GM19467 (cell line): ENCODE measurements around the gene UNCX.
"Not testable (repeated sequence)": the region's sequence is repeated elsewhere in the genome, so short reads cannot be mapped to it uniquely, and the experiment has no call there.

Source experiments
- ATAC-seq: cut with Tn5 transposase; IDR thresholded peaks from one replicate; pipeline ENCODE4 v1.9.1; 2021; ENCODE audit warnings: mild to moderate bottlenecking, moderate library complexity; ENCODE audit not compliant: unreplicated experiment

Gene UNCX

DNA sequence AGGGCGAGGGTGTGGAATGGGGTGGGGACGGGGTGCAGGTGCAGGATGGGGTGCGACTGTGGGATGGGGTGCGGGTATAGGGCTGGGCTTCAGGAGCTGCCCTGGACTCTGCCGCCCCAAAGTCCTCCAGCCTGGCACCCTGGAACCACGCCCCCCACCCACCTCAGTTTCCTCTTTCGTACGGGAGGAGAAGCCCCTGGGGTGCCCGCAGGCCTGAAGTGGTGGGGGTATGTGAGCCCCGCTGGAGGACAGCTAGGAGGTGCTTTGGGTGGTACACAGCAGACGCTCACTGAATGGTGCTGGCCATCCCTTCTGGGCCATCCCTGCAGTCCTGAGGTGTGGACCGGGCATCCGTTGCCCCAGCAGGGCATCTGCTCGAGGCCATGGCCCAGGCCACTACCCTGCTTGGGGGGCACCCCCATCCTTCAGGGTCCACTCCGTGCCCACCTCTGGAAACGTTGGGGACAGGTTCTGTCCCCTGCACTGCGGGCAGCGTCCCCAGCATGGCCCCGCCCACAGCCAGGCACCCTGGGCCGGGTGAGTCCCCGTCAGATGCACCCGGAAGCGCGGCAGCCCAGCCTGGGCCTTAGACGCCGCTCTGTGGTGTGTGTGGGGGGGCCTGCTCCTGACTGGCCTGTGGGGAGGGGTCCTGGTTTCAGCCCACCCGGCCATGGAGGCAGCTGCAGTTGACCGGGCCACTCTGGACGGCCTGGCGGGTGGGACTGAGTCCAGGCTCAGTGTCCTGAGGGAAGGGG, 41.6 kb downstream of the UNCX start:
- ATAC-seq, result no peak

DNA sequence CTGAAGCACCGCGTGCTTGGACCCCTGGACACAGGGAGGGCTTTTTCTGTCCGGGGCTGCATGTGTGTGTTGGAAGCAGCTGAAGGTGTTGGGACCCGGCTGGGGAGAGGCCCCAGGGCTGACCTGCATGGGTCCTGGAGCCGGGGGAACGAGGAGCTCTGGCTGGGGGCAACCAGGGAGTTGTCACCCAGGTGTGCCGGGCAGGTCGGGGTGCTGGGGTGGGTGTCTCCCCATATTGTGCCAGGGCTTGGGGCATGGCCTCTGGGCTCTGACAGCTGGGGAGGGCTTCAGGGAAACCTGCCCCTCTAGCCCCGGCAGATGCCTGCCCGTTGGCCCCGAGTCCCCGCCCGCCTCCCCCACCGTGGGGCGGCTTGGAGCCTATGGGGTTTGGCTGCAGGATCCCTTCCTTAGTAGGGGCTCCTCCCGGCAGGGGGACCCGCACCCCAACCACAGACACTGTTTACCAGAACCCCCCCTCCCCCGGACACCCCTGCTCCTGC, 42.3 kb downstream of the UNCX start:
- ATAC-seq, result no peak

DNA sequence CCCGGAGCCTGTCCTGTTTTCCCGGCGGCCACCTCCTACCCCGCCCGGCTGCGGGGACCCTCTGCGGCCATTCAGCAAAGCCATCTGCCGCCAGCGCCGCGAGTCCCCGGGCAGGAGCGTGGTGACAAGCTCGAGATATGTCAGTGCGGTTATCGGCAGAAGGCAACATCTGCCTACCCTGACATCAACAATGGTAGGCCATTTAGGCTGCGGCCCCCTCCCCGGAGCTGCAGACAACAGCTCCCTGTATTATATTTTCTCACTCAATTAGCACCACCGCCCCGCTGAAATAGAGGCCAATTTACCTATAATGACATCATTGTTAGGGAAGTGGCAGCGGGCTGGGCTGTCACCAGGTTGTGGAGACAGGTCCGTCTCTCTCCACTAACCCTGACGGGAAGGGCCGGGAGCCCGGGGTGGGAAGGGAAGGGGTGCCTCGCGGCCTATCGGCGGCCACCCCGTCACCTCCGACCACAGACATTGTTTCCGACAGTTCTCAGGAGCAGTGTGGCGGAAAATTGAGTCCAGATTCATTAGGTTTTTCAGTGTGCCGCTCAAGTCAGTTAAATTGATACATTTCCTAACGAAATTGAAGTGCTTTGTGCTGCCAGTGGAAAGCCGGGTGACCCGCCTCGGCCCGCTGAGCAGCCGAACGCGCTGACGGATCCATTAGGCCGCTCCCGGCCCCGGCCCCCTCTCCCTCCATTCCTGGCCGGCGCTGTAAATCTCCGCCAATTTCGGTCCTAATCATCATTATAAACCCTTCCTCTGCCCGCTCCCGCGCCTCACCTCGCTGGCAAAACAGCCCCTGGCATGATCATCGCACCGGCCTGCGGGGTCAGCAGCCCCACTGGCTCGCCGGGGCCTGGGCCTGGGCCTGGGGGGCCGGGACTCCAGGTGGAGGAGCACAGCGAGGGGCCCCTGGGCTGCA, 43.0 kb downstream of the UNCX start:
- no peak for ATAC-seq

DNA sequence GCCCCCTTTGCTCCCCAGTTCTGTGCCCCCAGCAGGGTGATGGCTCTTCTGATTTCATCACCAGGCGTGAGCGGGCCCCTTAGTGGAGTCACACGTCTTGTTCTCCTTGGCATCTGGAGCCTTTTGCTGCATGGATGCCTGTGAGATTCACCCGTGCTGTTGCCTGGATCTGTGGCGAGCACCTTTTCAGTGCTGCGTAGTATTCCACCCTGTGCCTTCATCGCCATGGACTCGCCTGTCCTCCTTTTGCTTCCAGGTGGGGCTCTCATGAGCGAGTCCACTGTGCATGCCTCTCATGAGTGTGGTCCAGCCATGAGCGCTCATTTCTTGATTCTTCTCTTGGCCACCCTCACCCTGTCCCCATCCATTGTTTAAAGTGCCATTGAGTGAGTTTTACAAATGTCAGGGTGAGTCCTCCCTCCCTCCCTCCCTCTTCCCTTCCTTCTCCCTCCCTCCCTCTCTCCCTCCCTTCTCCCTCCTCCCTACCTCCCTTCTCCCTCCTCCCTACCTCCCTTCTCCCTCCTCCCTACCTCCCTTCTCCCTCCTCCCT, 44.0 kb downstream of the UNCX start:
- no peak for ATAC-seq

DNA sequence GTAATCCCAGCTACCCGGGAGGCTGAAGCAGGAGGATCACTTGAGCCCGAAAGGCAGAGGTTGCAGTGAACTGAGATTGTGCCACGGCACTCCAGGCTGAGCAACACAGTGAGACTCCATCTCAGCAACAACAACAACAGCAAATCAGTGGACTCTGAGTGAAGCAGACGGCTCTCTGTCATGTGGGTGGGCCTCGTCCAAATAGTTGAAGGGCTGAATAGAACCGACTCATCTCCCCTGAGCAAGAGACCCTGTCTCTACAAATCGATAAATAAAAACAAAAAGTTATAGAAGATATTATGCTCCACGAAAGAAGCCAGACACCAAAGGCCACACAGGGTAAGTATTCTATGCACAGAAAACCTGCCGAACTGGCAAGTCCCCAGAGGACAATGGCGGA, 45.9 kb downstream of the UNCX start:
- ATAC-seq, result no peak

DNA sequence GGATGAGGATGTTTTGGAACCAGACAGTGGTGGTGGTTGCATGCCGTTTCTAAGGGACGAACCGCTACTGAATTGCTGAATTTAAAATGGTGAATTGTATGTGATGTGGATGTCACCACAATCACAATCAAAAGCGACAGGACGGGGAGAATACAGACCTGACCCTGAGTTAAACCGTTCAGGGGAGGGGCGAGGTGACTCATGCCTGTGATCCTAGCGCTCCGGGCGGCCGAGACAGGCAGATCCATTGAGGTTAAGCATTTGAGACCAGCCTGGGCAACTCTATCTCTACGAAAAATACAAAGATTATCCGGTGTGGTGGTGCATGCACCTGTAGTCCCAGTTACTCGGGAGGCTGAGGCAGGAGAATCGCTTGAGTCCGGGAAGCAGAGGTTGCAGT, 46.4 kb downstream of the UNCX start:
- no peak for ATAC-seq

DNA sequence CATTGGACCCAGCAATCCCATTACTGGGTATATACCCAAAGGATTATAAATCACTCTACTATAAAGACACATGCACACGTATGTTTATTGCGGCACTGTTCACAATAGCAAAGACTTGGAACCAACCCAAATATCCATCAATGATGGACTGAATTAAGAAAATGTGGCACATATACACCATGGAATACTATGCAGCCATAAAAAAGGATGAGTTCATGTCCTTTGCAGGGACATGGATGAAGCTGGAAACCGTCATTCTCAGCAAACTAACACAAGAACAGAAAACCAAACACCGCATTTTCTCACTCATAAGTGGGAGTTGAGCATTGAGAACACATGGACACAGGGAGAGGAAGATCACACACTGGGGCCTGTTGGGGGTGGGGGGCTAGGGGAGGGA, 47.2 kb downstream of the UNCX start:
- not testable (repeated sequence) for ATAC-seq

DNA sequence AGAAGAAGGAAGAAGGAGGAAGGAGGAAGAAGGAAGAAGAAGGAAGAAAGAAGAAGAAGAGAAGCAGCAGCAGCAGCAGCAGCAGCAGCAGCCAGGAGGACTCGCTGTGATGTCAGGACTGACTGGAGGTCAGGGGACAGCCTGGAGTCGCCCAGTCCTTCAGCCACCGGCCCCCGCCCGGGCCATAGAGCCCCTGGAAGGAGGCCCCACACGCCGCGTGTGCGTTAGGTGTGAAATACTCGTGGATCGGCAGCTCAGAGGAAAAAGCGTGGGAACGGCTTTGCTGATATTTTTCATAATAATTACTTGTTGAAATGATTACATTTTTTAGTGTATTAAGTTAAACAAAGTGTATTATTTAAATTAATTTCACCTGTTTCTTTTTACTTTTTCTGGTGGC, 48.4 kb downstream of the UNCX start:
- ATAC-seq, result no peak

DNA sequence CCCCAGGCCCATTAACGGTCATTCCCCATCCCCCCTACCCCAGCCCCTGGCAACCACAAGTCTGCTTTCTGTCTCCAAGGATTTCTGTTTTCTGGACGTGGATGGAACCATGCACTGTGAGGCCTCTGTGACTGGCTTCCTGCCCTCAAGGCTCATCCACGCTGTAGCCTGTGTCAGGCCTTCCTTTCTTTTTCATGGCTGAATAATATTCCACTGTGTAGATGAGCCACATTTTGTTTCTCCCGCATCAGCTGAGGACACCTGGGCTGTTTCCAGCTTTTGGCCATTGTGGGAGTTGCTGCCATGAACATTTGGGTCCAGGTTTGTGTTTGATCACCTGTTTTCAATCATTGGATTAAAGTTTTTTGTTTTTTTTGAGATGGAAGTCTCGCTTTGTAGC, 50.0 kb downstream of the UNCX start:
- no peak for ATAC-seq

DNA sequence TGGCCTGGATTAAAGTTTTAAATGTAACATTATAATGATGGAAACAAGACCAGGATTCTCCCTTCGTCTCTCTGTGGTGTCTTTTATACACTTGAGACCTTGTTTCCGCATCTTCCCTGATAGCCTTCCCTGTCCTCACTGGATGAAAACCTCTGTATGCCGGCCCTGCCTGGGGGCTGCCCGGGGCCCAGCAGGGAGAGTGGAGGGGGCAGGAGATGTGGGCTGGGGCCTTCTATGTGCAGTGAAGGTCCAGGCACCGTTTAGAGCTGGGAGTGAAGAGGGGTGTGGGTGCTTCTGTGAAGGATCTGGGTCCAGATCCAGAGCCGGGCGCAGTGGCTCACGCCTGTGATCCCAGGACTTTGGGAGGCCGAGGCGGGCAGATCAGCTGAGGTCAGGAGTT, 50.7 kb downstream of the UNCX start:
- ATAC-seq, result no peak

DNA sequence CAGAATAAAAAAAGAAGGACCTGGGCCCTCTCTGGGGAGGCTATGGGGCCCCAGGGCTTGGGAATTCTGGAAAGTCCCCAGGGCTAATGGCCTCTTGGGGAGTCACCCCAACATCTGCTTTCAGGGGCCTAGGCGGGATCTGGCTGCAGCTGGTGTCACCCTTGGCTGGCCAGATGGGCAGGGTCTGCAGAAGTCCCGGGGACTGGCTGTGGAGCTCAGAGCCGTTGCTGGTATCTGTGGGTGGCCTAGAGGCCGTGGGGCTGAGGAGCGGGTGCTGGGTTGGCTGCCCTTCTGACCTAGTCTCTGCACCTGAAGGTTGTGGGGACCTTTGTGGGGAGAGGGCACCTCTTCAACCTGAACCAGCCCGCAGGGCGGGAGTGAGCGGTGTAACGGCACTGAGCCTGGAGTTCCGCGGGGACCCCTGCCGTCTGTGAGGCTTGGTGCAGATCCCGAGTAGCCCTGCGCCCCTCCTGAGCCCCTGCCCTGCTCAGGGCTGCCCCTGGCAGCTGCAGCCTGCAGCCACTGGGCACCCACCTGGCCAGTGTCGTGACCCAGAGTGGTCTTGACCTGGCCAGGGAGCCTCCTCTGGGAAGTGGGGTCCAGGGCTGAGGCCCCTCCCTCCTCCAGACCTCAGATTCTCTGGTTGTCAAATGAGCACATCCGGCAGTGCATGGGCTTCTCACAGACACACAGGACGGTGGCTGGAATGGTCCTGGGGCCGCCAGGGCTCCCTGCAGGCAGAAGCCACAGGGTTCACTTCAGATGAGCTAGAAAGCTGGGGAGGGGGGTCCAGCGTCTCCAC, 51.5 kb downstream of the UNCX start:
- no peak for ATAC-seq

DNA sequence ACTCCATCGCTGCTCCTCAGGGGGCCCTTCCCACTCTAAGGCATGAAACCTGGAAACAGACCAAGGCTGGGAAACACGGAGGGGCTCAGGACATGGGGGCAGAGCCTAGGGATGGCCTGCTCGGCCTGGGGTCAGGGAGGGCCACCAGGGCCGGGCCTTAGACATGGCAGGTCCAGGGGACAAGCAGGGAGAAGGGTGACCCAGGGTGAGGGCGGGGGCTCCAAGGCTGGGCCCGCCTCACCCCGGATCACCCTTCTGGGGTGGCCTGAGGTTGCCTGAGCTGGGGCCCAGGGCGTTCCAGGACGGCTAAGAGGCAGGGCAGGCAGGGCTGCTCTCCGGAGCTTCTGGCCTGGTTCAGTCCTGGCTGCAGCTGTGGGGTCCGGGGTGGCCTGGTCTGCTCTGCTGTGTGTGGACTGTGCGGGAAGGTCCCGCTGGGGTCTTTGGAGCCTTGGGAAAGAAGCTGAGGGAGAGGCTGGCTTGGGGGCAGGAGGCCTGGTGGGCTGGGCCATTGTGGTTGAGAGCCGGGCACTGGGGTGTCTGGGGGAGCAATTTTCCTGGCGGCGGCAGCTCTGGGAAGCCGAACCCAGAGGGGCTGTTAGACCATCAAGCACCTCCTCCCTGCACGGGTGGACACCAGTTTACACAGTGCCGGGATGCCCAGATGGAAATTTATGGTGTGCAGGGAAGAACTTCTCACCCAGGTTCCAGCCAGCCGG, 52.2 kb downstream of the UNCX start:
- ATAC-seq, result no peak

DNA sequence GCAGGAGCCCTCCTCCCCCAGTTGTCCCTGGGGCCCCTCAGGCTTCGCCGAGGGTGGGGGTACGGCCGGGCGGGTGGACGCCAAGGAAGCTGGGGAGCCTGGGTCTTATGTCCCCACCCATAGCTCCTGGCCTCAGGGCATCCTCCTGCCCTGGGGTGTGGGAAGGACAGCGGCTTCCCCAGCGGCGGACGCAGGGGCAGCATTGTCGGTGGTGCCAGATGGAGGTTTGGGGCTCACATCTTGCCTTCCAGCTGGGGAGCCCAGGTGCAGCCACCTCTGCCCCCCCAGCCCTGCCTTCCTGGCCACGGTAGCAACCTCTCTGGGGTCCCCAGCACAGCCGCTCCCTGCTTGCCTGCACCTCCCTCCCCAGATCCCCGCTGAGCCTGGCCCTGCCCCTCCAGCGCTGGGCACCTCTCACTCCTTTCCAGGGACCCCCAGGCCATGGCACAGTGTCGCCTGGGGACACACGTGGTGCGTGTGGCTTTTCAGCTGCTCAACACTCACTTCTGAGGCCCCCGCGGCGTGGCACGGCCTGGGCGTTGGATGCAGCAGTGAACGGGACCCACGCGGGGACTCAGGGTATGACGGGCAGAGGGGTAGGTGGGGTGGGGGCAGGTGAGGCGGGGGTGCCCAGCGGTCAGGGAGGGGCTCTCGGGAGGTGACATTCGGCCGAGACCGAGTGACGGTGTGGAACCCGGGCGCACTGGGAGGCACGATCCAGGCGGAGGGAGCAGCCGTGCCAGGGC, 53.1 kb downstream of the UNCX start:
- ATAC-seq, result no peak
